ENCODE data around the gene RIMBP2.

Gene RIMBP2

DNA sequence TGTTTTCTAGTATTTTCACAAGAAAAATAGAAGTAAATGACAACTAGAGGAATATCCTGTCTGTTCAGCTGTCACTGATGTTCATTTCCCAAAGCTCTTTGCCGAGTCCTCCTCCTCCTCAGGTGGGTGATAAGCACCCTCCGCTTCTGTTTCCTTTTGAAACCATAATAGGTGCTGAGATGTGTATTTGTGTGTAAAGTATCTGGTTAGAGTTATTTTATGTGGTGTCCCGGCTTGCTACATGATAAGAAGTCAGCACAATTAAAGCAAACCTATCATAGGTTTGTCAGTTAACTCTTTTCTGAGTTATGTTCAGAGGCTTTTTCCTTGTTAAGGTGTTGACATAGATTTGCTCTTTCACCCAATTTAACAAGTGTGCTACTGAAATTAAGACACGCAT is 296.0 kb downstream of the RIMBP2 start:
- H3K4me3 ChIP-seq (ENCODE audit: low read depth, low read length) = no peak overlapping the region
- POLR2A ChIA-PET = no interaction called here
- DNase-seq (ENCODE audit: low read depth, low spot score) = no peak
- CTCF ChIA-PET = no interaction called here
- TF ChIP-seq, protein P1, sequence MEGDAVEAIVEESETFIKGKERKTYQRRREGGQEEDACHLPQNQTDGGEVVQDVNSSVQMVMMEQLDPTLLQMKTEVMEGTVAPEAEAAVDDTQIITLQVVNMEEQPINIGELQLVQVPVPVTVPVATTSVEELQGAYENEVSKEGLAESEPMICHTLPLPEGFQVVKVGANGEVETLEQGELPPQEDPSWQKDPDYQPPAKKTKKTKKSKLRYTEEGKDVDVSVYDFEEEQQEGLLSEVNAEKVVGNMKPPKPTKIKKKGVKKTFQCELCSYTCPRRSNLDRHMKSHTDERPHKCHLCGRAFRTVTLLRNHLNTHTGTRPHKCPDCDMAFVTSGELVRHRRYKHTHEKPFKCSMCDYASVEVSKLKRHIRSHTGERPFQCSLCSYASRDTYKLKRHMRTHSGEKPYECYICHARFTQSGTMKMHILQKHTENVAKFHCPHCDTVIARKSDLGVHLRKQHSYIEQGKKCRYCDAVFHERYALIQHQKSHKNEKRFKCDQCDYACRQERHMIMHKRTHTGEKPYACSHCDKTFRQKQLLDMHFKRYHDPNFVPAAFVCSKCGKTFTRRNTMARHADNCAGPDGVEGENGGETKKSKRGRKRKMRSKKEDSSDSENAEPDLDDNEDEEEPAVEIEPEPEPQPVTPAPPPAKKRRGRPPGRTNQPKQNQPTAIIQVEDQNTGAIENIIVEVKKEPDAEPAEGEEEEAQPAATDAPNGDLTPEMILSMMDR (IDR thresholded peaks at IDR 0.05; ENCODE audit: insufficient read depth, low read length, missing control alignments) = no peak

DNA sequence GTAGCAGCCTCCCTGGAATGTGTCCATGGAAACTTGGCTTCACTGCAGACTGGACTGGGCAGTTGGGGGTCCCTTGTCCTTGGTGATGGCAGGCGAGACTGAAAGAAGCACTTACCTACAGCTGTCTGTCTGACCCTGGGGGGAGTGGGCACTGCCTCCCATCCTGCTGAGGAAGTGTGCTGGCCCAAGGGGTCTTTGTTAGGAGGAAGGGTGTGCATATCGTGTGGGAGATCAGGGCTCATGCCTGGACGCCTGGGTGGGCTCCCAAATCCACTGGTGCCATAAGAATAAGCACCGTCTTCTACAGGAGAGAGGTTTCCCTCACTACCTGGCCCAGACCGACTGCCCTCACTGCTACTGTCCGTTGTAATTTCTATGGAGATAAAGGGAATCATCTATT is 297.0 kb downstream of the RIMBP2 start:
- no peak overlapping the region for H3K4me3 ChIP-seq (ENCODE audit: low read depth, low read length)
- ChIA-PET CTCF (no interaction called here), POLR2A (no interaction called here)
- no peak for DNase-seq (ENCODE audit: low read depth, low spot score)
- TF ChIP-seq, protein P1 (IDR thresholded peaks at IDR 0.05; ENCODE audit: insufficient read depth, low read length, missing control alignments) = no peak

DNA sequence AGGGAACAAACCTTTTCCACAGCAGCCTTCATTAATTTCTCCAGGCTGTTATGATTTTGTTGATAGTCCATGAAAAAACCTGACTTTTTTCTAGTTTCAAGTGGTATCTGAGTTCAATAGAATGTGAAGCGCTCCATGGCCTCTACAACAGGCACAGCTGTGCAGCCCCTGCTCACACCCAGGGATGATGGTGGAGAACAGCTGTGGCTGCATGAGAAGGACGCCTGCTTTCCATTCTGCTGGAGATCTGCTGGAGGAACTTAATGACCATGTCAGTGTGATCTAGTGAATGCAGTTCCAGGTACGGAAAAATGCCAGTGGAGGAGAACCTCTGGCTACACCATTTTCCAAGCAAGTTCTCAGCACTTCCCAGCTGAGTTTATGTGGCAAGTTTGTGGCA is 297.8 kb downstream of the RIMBP2 start:
- ChIA-PET CTCF (no interaction called here), POLR2A (no interaction called here)
- H3K4me3 ChIP-seq (ENCODE audit: low read depth, low read length) = no peak overlapping the region
- no peak for DNase-seq (ENCODE audit: low read depth, low spot score)
- TF ChIP-seq, protein P1 (IDR thresholded peaks at IDR 0.05; ENCODE audit: insufficient read depth, low read length, missing control alignments) = no peak

DNA sequence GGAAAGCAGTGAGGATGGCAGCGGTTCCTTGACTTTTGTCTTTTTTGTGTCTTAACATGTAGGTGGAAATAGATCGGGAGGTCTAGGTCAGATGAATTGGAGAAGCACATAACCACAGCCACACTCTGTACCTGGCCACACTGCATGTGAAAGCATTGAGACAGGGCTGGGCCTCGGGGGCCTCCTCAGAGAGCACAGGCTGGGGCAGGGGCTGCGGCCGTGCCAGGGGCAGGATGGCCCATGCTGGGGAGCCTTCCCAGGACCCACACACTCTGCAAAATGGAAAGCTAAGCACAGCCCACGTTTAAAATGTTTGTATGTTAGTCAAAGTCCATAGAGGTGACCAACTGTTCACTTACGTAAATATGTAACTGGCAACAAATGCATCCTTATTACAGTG is 301.7 kb downstream of the RIMBP2 start:
- CTCF ChIA-PET = no interaction called here
- POLR2A ChIA-PET = no interaction called here
- DNase-seq (ENCODE audit: low read depth, low spot score) = no peak
- TF ChIP-seq, protein P1 (IDR thresholded peaks at IDR 0.05; ENCODE audit: insufficient read depth, low read length, missing control alignments) = no peak
- no peak overlapping the region for H3K4me3 ChIP-seq (ENCODE audit: low read depth, low read length)

DNA sequence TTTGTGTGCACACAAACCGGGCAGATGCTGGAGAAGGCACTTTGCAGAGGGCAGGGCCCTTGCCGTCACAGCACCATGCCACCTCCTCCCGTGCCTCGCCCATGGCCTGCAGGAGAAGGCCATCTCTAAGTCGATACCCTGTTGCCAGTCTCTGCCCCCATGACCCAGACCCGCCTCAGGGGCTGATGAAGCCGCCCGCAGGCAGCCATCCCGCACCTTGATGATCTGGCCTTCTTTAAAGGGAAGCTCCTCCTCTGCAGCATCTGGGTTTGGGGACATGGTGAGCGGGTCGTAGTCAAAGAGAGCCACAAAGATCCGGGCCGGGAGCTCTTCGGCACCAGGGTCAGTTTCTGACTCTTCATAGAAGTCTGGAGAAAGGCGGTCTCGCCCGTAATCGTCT is 302.2 kb downstream of the RIMBP2 start:
- DNase-seq (ENCODE audit: low read depth, low spot score) = no peak
- ChIA-PET POLR2A (no interaction called here), CTCF (no interaction called here)

DNA sequence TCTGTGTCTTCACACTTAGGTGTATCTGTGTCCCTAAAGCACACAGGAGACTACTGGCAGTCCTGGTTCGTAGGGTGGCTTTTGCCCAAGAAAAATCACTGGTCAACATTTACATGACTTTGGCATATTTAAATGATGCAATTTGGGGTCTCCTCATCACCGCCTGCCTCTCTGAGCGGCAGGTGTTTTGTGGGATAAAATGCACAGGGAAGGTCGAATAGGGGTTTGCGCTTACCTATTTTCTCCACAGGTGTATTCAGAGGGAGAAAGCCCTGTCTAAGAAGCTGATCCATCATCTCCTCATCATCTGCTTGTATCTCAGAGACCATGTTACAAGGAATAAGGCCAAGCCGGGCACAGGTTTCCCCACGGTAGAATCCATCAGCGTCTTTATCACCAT is 303.7 kb downstream of the RIMBP2 start:
- no peak for DNase-seq (ENCODE audit: low read depth, low spot score)
- no peak overlapping the region for H3K4me3 ChIP-seq (ENCODE audit: low read depth, low read length)
- TF ChIP-seq, protein P1 (IDR thresholded peaks at IDR 0.05; ENCODE audit: insufficient read depth, low read length, missing control alignments) = no peak
- POLR2A ChIA-PET = no interaction called here
- CTCF ChIA-PET = no interaction called here

More for the DNA sequence above, 302.2 kb downstream of the RIMBP2 start:
- H3K4me3 ChIP-seq (ENCODE audit: low read depth, low read length) = no peak overlapping the region
- TF ChIP-seq, protein P1 (IDR thresholded peaks at IDR 0.05; ENCODE audit: insufficient read depth, low read length, missing control alignments) = no peak

Data from AG04449 (cell line).